CD4-positive, alpha-beta T cell treated with Interleukin-4 for 4 hours (primary cell): ENCODE measurements around the gene GPC5.

Experiments
- DNase-seq: peaks from one replicate; pipeline ENCODE4 v3.0.0-alpha.2; 2020

Gene GPC5

GRCh38 chr13:91601273-91601672, 202.9 kb downstream of the GPC5 start:
- DNase-seq, result no peak

DNA sequence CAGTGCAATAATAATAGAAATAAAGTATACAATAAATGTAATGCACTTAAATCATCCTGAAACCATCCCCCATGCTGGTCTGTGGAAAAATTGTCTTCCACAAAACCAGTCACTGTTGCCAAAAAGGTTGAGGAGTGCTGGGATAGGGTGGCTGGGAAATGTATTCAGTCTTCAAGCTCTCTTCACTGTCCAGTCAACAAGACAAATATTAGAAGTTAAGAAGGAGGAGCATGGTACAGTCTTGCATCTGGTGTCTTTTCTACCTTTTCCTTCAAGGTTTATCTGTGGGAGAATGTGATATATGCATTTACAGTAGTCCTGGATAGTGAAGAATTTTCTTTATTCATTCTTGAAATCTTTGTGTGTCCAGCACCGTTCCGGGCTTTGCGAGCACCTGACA, 203.4 kb downstream of the GPC5 start:
- DNase-seq, result no peak

- DNase-seq, result no peak
These were observed 210.9 kb downstream of the GPC5 start for GRCh38 chr13:91609353-91609752.

DNA sequence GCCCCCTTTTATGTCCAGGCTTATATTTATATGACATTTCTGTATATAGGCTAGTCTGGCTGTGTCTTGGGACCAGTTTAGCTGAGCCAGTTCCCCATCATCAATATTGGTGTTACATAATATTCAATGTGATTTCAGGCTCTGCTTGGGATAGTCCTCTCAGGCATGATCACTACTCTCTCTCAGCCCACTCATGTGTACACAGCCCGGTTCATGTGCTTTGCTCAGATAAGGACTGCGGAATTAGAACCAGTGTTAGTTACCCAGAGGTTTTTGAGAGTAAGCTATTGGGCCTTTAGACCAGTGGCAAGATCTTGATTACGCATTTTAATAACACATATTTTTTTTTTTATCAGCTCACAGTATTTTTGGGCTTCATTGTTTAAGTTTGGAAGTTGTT, 219.9 kb downstream of the GPC5 start:
- no peak for DNase-seq

GRCh38 chr13:91620670-91621141, 222.3 kb downstream of the GPC5 start:
- DNase-seq, result no peak

DNA sequence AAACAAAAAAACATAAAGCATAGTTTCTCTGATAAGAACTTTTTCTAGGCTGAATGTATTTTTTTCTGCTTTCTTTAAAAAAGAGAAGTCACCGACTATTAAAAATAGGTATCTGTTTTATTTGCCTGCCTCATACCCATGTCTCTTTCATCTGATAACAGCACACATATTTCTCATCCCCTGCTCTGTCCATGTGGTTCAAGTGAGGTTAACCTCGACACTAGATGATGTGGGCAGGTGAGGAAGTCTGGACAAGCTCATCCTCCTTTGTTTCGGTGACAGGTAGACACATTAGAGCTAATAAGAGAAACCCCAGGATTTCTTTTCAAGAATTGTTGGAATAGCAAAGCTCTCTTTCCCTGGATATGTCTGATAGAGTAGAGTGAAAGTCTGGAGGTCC, 222.7 kb downstream of the GPC5 start:
- no peak for DNase-seq

DNA sequence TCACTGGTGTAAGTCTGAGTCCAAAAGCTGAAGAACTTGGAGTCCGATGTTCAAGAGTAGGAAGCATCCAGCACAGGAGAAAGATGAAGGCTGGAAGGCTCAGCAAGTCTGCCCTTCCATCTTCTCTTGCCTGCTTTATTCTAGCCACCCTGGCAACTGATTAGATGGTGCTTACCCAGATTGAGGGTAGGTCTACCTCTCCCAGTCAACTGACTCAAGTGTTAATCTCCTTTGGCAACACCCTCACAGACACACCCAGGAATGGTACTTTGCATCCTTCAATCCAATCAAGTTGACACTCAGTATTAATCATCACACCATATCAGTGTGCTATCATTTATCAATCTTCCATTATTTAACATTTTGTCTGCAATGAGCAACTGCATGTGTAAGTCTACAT, 223.5 kb downstream of the GPC5 start:
- DNase-seq, result no peak

DNA sequence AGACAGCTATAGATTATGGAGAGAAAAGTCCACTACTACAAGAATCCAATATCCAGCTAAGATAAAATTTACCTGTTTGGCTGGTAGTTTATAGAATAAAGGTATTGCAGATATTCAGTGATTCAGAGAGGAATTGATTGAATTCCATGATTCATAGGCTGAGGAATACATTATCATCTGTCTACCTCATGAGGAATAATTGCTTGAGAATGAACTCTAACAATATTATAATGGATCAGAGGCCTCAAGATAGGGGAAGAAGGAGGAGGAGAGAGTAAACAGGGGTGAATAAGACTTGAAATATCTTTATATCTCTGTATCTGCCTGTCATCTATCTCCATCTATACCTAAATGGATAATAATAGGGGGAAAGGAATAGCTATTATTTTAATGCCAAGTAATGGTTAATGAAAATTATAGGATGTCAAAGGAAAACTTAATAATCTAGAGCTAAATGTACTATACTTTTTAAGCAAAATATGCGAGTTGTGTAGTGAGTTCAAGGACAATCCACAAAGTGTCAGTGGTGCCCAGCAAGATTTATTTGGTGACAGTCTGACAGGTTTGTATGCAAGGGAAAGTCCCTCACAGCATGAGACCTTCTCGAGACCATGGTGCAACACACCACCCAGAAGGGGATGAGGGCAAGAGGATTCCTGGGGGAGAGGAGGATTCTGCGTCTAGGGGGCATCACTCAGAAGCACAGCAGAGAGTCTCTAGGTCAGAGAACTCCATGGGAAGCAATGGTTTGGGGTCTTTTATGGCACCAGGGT, 224.5 kb downstream of the GPC5 start:
- DNase-seq, result no peak

DNA sequence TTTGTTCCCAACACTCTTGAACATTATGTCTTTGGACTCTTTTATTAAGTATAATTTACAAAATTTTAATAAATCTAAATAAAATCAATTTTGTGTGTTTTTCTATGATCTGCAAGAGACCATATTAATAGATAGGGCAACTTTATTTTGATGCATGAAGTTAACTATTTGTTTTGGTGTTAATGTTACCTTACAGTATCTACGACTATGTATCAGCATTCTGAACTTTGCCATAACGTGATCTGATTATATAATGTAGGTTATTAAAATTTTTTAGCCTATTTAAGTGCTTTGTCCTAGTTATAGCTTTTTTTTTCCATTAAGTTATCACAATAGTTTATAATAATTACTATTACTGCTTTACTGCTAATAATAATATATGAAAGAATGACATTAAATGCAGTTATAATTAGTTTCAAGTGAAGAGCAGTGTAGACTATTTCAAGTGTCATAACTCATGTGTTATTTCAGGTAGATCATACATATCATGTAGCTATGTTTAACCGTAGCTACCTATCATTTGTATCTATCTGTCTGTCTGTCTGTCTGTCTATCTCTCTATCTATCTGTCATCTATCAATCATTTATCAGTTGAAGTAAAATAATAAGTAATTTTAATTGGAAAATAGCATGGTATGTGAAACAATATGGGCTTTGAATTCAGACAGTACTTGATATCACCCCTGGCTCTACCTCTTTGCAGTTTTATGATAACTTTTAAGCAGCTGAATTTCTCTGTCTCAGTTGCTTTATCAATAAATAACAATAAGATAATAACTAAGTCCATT, 229.7 kb downstream of the GPC5 start:
- no peak for DNase-seq

- DNase-seq, result no peak
These were observed 232.5 kb downstream of the GPC5 start for GRCh38 chr13:91630946-91631345.

- no peak for DNase-seq
These were observed 233.7 kb downstream of the GPC5 start for GRCh38 chr13:91632086-91632485.

GRCh38 chr13:91639330-91639729, 240.9 kb downstream of the GPC5 start:
- DNase-seq, result no peak

- no peak for DNase-seq
These were observed 245.0 kb downstream of the GPC5 start for GRCh38 chr13:91643394-91643793.

GRCh38 chr13:91644806-91645205, 246.4 kb downstream of the GPC5 start:
- DNase-seq, result no peak

DNA sequence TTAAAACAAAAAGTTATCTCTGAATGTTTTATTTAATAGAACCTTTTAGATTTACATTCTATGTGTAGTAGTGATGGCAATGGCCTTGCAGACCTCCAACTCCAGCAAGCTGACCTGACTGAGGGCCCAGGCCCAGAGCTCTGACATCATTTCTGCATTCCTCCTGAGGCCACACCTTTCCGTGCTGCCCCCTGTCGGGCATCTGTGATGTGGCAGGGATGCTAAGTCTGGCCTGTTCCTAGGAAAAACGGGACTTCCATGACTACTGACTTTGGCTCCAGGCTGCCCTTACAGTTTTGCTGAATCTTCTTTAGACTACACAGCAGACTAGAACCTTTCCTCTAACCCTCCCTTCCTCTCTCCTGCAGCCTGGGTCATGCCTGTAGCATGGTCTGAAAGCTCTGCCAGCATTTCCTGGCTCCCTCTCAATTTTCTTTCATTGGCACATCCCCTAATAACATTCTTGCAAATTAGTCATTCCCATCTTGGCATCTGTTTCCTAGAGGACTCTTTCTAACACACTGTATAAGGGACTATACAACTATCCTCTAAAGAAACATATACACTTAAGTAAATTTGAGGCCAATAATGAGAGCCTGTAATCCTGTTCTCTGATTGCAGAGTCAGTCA, 249.1 kb downstream of the GPC5 start:
- DNase-seq, result no peak

- no peak for DNase-seq
These were observed 249.6 kb downstream of the GPC5 start for GRCh38 chr13:91648012-91648411.

DNA sequence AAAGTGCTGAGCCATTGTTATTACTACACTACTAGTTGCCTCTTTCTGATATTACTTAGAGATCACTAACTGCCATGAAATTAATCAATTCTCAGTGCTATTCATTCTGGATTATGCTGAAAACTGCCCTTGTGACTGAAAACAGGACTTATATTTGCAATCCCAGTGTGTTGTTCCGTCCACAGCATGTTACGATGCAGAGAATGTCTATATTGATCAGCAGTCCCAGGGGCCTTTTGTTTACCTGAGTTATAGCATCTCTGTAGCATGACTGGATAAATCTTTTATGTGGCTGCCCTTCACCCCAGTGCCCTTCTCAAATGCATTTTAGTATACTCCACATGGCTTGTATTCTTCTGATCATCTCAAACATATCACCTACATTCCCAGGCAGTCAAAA, 251.0 kb downstream of the GPC5 start:
- DNase-seq, result no peak

- DNase-seq, result no peak
These were observed 254.2 kb downstream of the GPC5 start for GRCh38 chr13:91652404-91653301.

DNA sequence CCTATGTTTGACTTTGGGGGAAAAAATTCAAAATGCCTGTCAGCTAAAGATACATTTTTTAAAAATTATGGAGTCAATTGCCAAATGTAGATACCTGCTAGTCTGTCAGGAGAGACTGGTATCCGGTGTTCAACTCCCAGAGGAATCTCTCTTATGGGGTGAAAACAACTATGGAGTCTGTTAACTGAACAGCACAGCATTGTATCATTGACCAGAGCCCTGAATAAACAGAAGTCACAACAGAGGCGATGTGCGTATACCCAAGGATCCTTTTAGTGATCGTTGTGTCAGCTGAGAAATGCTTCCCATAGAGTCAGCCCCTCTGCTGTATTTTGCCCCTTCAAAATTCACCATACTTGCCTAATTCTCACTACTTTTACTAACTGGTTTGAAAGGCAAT, 257.3 kb downstream of the GPC5 start:
- DNase-seq, result no peak

DNA sequence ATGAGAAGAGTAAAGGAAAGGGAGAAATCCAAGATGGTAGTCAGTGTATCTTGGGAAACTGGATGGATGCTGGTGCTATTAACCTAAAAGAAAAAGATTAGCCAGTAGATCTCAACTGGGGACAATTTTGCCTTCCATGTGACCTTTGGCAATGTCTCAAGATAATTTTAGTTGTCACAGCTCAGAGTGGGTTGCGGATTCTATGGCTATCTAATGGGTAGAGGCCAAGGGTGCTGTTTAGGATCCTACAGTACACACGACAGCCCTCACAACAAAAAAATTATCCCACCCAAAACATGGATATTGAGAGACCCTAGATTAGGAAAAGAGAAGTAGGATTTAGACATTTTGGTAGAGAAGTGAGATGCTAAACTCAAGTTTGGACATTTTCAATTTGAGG, 258.9 kb downstream of the GPC5 start:
- no peak for DNase-seq

GRCh38 chr13:91659256-91660075, 261.0 kb downstream of the GPC5 start:
- no peak for DNase-seq

GRCh38 chr13:91660076-91660415, 261.6 kb downstream of the GPC5 start:
- DNase-seq, result no peak
